Liver (tissue), 9 donors: ENCODE results near the gene SEMA5A. TPM values are rescaled to one million over a fixed set of nuclear protein-coding genes. Genes with fewer than 3 reads are reported as not detected.

Experiments
- DNase-seq: peaks from one replicate; pipeline ENCODE4 v3.0.0-alpha.2; 2017; ENCODE audit warnings: low spot score
- H3K27ac ChIP-seq, 2 donors: one replicate each; pipeline ENCODE4 v1.7.0; 2013; ENCODE audit warnings: inconsistent platforms in 2 of 2, low read length in 2 of 2, control low read depth in 1 of 2, low read depth in 1 of 2, mild to moderate bottlenecking in 1 of 2
- H3K27me3 ChIP-seq, 4 donors: one replicate each; pipeline versions ENCODE4 v1.6.1 to v1.7.0; 2013; ENCODE audit warnings: low read length in 3 of 4, inconsistent platforms in 1 of 4, mild to moderate bottlenecking in 1 of 4, moderate library complexity in 1 of 4; ENCODE audit not compliant: control insufficient read depth in 4 of 4, insufficient read depth in 4 of 4
- H3K36me3 ChIP-seq, 4 donors: one replicate each; pipeline versions ENCODE4 v1.6.1 to v1.7.0; 2013; ENCODE audit warnings: low read length in 3 of 4, mild to moderate bottlenecking in 3 of 4, low read depth in 1 of 4, moderate library complexity in 1 of 4; ENCODE audit not compliant: control insufficient read depth in 4 of 4, insufficient read depth in 3 of 4
- H3K4me1 ChIP-seq, 4 donors: one replicate each; pipeline versions ENCODE4 v1.6.1 to v1.7.0; 2013; ENCODE audit warnings: low read length in 3 of 4, mild to moderate bottlenecking in 3 of 4, moderate library complexity in 1 of 4; ENCODE audit not compliant: control insufficient read depth in 4 of 4, insufficient read depth in 4 of 4
- H3K4me3 ChIP-seq, 3 donors: one replicate each; pipeline versions ENCODE4 v1.6.1 to v1.7.0; 2013; ENCODE audit warnings: low read length in 3 of 3, control low read depth in 1 of 3, low read depth in 1 of 3, mild to moderate bottlenecking in 1 of 3
- H3K9ac ChIP-seq, 2 donors: one replicate each; pipeline ENCODE4 v1.7.0; 2013; ENCODE audit warnings: low read length in 2 of 2, mild to moderate bottlenecking in 2 of 2, moderate library complexity in 2 of 2, control low read depth in 1 of 2, low read depth in 1 of 2
- H3K9me3 ChIP-seq, 4 donors: one replicate each; pipeline versions ENCODE4 v1.6.1 to v1.7.0; 2013; ENCODE audit warnings: low read length in 3 of 4; ENCODE audit not compliant: control insufficient read depth in 4 of 4
- ATF3 ChIP-seq: IDR thresholded peaks from 2 replicates; pipeline ENCODE4 v1.6.1; 2016; ENCODE audit warnings: antibody characterized with exemption
- CTCF ChIP-seq: fragments of 150-350 bp; IDR thresholded peaks from 2 replicates; pipeline ENCODE4 v1.5.1; 2017; ENCODE audit warnings: improper control_type of control experiment, low read depth, low read length; ENCODE audit not compliant: missing input control
- EGR1 ChIP-seq, 2 donors: IDR thresholded peaks; 2 replicates each; pipeline ENCODE4 v1.6.1; 2016 to 2018; ENCODE audit warnings: antibody characterized with exemption in 2 of 2, low read depth in 2 of 2
- FOXA1 ChIP-seq: IDR thresholded peaks from 2 replicates; pipeline ENCODE4 v1.6.1; 2016; ENCODE audit warnings: antibody characterized with exemption
- FOXA2 ChIP-seq: IDR thresholded peaks from 2 replicates; pipeline ENCODE4 v1.6.1; 2016; ENCODE audit warnings: antibody characterized with exemption
- GABPA ChIP-seq, 2 donors: IDR thresholded peaks in 1 of 2; conservative IDR thresholded peaks in 1 of 2; 2 replicates each; pipeline ENCODE4 v1.6.1; 2016; ENCODE audit warnings: antibody characterized with exemption in 2 of 2, mild to moderate bottlenecking in 1 of 2, moderate library complexity in 1 of 2
- HNF4A ChIP-seq, 2 donors: conservative IDR thresholded peaks; 2 replicates each; pipeline ENCODE4 v1.6.1; 2016; ENCODE audit warnings: antibody characterized with exemption in 2 of 2, mild to moderate bottlenecking in 2 of 2
- HNF4G ChIP-seq: IDR thresholded peaks from 2 replicates; pipeline ENCODE4 v1.6.1; 2016; ENCODE audit warnings: antibody characterized with exemption
- JUND ChIP-seq, 2 donors: IDR thresholded peaks; 2 replicates each; pipeline ENCODE4 v1.6.1; 2016; ENCODE audit warnings: antibody characterized with exemption in 2 of 2
- MAX ChIP-seq: IDR thresholded peaks from 2 replicates; pipeline ENCODE4 v1.6.1; 2016; ENCODE audit warnings: antibody characterized with exemption
- NR2F2 ChIP-seq: IDR thresholded peaks from 2 replicates; pipeline ENCODE4 v1.6.1; 2016; ENCODE audit warnings: antibody characterized with exemption
- RAD21 ChIP-seq, 2 donors: IDR thresholded peaks; 2 replicates each; pipeline ENCODE4 v1.6.1; 2016; ENCODE audit warnings: antibody characterized with exemption in 2 of 2, mild to moderate bottlenecking in 2 of 2
- REST ChIP-seq: IDR thresholded peaks from 2 replicates; pipeline ENCODE4 v1.6.1; 2016; ENCODE audit warnings: antibody characterized with exemption, mild to moderate bottlenecking
- RXRA ChIP-seq, 2 donors: IDR thresholded peaks; 2 replicates each; pipeline ENCODE4 v1.6.1; 2017 to 2018; ENCODE audit warnings: antibody characterized with exemption in 2 of 2, mild to moderate bottlenecking in 1 of 2
- SP1 ChIP-seq: IDR thresholded peaks from 2 replicates; pipeline ENCODE4 v1.6.1; 2018; ENCODE audit warnings: antibody characterized with exemption, mild to moderate bottlenecking
- TAF1 ChIP-seq: conservative IDR thresholded peaks from 2 replicates; pipeline ENCODE4 v1.6.1; 2016; ENCODE audit warnings: antibody characterized with exemption, mild to moderate bottlenecking
- YY1 ChIP-seq: IDR thresholded peaks from 2 replicates; pipeline ENCODE4 v1.6.1; 2016; ENCODE audit warnings: antibody characterized with exemption, mild to moderate bottlenecking
- WGBS: extraction: QIAGEN DNeasy Blood & Tissue Kit; methylation state at CpG from one replicate; pipeline ENCODE4 v1.1.7; 2013; 5-methylcytosine and 5-hydroxymethylcytosine counted together
- polyA plus RNA-seq, 2 donors: library from polyadenylated mRNA; stranded (reverse) in 1 of 2; unstranded in 1 of 2; fragments of 200-250 nt in 1 of 2; fragments of >200 nt in 1 of 2; fragmentation: Nextera tagmentation in 1 of 2; extraction: Ambion mirVana in 1 of 2; gene quantifications; one replicate each; pipeline versions ENCODE4 v1.2.1 to v1.2.3, GENCODE V29; 2013 to 2015
- total RNA-seq, 2 donors: library from RNA; depleted of rRNA; stranded (reverse); fragments of >200 nt; gene quantifications; one replicate each; pipeline ENCODE4 v1.2.3, GENCODE V29; 2014
- donor health status: healthy.
- donor health status: healthy.
- donor health status: healthy.
- donor health status: healthy.
- donor health status: healthy.

SEMA5A gene
- total and polyA plus RNA-seq, 4 donors: 1.1 to 5.8 (median 3.2) TPM

DNA sequence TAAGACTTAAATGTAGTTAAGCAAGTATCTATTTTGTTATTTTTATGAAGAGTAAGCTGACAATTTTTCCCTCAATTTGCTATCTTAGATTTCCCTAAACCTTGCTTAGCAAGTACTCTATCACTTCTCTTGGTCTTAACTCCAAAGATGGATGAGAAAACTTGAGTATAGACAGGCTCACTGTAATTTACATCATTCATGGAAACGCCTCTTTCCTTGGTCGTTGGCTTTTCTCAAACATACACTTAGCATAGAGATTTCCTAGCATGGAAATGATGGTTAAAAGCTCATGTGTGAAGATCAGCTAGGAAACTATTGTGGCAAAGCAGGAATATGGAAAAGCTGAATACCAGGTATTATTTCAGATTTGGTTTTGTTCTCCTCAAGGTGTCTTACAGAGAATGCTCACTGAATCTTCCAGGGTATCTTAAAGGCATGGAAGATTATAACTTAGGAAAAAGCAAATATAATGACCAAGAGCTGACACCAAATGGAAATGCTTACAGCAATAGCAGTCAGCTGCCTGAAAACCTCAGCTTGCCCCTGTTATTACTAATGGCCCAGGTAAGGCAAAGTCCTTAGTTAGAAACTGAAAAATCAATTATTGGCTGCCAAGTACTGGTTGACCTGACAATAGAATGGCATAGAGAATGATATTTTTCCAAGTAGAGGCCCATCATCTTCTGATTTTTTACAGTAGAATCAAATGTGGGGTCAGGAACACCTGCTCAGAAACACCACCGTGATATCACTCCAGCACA, 84.8 kb downstream of the SEMA5A start (continued):
- TF ChIP-seq EGR1 (IDR thresholded peaks at IDR 0.05; ENCODE audit: low read depth in 2 of 2) (no peak), NR2F2 (no peak), FOXA1 (no peak)

DNA sequence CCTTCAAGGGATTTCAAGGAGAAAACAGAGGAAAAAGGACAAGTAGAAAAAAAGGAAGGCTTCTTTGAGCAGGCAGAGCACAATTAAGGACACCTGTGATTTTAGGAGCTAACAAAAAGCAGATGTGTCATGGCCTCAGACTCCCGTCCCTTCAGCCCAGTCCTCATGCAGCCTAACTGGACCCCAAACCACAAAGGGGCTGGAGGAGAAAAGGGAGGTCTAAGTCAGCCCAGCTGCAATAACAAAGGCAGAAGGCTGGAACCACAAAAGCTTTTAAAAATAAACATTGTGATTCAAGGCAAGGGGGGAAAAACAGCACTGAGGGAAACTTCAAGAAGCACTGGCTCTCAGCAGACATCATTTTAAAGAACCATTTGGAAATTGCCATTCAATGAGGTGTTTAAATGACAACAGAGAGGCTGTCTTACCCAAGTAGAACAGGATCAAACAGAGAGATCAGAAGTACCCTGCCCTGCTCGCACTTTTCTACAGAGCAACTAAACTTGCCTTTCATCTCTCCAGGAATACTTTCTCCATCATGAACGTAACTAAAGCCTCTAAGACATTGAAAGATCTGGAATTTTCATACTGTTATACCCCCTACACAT, 89.3 kb downstream of the SEMA5A start:
- H3K36me3 ChIP-seq: no peaks in the 10 kb centered on the region
- H3K9me3 ChIP-seq: no peaks in the 10 kb centered on the region
- peaks cover 0 to 9% (median 2%) of the 10 kb centered on the region in 4 donors for H3K4me1 ChIP-seq
- WGBS: 85% methylated on average over 3 of the region's 3 CpGs
- DNase-seq: no peak
- TF ChIP-seq GABPA (IDR thresholded peaks at IDR 0.05 in 1 of 2, conservative IDR thresholded peaks at IDR 0.05 in 1 of 2) (no peak), SP1 (no peak), RXRA (IDR thresholded peaks at IDR 0.05) (no peak), FOXA2 (no peak), HNF4G (no peak), YY1 (no peak), ATF3 (no peak), FOXA1 (no peak), JUND (IDR thresholded peaks at IDR 0.05) (no peak), RAD21 (IDR thresholded peaks at IDR 0.05) (no peak), TAF1 (no peak), HNF4A (conservative IDR thresholded peaks at IDR 0.05) (no peak), EGR1 (IDR thresholded peaks at IDR 0.05; ENCODE audit: low read depth in 2 of 2) (no peak), NR2F2 (no peak), MAX (no peak), REST (no peak), CTCF (no peak)
- no peak overlapping the region for H3K9ac ChIP-seq
- no peak overlapping the region for H3K4me3 ChIP-seq
- H3K27me3 ChIP-seq: no peaks in the 10 kb centered on the region
- H3K27ac ChIP-seq: no peak overlapping the region
